Activated naive CD4-positive, alpha-beta T cell treated with Interleukin-2 at 50 U/mL for 16 hours (primary cell): ENCODE data around the gene ITGB3.
"Not testable (repeated sequence)": the region's sequence is repeated elsewhere in the genome, so short reads cannot be mapped to it uniquely, and the experiment has no call there.

ENCODE experiments used
- DNase-seq: peaks from one replicate; pipeline ENCODE4 v3.0.0-alpha.2; 2020

Gene ITGB3

DNA sequence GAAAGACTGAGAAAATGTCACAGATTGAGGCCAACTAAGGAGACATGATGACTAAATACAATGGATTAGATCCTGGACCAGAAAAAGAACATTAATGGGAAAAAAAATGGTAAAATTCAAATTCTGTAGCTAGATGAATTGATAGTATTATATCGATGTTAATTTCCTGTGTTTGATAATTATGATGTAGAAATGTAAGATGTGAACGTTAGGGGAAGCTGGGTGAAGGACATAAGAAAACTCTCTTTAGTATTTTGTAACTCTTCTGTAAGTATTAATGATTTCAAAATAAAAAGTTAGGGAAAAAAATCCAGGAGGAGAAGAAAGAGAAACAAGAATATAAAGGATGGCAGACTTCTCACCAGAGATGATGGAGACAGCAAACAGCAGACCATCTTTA, 2.8 kb upstream of the ITGB3 start:
- no peak for DNase-seq

DNA sequence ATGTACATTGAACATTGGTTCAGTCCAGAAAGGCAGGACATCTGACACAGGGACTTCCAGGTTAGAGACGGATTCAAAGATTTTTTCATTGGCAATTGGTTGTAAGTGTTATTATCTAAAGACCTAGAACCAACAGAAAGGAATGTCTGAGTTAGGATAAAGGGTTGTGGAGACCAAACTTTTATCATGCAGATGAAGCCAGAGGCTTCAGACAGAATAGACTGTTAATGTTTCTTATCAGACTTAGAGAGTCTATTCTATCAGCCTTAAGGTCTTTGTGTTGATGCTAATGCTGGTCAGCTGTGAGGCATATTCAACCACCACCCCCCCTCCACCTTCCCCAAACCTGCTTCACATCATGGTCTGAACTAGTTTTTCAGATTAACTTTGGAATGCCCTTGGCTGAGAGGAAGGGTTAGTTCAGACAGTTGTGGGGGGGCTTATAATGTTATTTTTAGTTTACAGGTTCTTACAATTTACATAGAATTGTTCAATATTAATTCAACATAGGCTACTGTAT, 2.1 kb upstream of the ITGB3 start:
- no peak for DNase-seq

DNA sequence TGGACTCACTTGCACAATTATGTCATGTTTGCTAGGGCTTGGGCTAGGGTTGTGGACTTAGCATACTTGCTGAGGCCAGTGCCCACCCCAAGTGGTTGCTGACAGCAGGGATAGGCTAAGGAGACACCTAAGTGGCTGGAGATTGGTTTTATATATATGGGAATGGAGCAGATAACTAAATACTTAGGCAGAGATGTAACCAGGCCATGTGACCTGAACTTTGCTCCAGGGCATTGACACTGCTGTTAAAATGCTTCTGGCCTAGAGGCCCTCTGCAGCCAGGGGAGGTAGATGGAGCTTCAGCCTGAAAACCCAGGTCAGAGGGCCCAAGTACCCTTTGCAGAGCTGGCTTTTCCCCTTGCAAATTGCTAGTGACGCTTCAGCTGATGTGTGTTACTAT, 1.4 kb upstream of the ITGB3 start:
- DNase-seq, result no peak

DNA sequence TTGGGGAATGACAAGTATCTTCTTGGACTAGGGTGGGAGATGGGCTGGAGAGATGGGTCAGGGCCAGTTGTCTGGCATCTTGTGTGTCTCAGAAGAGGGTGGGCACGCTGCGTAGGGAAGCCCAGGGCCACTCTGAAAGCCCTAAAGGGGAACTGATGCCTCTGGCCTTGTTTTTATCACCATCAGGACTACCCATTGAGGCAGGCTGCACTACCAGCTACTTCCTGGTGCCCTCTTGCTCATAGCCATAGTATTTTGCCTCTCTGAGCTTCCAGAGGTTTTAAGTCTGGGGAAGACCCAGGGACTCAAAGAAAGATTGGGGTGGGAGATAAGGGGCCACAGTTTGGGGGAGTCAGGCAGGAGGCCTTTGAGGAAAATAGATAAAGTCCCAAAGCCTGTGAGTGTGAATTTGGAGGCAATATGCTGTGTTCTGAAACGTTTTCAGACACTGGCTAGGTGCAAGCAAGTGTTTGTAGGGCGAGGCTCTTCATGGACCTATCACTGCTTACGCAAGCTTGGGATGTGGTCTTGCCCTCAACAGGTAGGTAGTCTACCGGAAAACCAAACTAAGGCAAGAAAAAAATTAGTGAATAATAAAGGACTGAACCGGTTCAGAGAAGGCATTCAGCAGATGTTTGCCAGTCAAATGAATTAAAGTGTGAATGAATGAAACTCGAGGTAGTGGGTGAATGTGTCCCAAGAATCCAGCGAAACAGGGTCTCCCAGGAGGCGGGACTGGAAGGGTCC, 688 bp upstream of the ITGB3 start:
- DNase-seq, result no peak

DNA sequence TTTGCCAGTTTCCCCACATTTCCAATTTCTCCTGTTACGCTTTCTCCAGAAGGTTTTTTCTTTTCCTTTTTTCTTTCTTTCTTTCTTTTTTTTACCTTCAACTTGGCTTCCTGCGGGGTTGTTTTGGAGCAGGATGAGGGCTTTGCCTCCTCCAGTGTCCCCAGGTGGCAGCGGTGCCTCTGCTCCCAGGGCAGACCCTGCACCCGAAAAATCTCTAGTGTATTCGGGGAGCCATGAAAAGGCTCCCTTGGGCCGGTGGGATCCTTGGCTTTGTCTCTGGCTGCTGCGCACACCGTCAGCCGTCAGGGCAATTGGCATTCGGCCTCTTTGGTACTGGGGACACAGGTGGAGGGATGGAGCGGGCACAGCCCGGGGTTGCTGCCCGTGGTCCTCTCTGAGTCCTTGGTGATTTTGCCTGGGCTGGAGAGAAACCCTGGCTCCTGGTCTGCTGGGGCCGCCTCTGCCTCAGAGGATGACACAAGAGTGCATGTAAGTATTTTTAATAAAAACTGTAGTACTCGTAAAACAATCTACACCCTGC, 846 bp downstream of the ITGB3 start:
- DNase-seq, result no peak

DNA sequence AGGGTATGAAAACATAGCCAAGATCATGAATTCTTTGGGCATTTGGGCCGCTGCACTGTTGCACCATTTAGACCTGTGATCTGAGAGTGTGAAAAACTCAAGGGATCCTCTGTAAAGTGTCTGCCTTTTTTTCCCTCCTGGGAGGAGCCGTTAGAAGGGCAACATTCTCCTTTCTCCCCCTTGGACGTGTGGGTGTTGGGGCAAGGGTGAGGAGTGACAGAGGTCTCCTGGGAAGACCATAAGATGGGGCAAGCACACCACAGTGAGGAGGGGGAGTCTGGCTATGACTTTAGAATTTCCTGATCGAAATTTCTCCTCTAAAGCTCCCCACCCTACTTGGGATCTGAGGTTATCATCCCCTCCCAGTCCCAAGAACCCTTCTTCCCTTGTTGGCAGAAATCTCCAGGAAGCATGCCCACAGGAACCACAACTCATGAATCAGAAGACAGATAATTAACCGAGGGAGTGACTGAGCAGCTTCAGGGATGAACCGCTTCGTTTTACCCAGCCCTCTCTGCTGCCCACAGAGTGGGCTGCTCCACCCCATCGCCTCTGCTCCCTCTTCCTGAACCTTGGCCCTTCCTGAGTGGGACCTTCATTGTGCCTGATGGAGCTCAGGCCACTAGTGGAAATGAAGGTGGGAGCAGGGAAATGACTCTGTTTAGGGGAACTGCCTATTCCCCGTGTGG, 4.2 kb downstream of the ITGB3 start:
- no peak for DNase-seq

DNA sequence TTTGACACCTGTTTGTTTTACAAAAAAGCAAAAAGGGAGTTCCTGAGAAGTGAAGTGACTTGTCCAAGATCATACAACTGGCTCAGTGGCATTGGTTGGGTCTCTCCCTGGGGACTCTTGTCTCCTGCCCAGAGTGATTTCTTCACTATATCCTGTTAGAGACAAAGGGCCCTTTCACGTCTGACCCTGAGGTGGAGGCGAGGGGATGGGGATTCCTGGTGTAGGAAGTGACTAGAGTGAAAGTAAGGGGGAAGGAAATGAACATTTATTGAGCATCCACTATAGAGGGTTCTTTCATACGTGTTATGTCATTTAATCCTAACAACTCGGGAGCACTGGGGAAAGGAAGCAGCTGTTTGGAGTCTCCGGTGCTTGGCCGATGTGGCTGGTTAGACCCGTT, 9.0 kb downstream of the ITGB3 start:
- no peak for DNase-seq

DNA sequence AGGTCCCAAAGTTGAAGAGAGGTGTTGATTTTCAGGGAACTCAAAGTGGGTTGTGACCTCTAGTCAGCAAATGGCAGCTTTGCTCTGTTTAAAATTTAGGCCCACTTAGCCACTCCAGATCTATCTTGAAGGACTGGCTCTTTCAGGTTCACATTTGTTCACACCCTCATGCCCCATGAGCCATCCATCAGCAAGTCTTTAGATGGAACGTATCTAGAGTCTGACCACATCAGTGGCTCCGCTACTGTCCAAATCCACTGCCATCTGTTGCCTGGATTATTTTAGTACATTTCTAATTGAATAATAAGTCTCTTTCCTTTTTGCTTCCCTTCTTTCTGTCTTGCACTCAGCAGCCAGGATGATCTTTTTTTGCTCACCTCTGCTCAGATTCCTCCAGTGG, 10.5 kb downstream of the ITGB3 start:
- no peak for DNase-seq

DNA sequence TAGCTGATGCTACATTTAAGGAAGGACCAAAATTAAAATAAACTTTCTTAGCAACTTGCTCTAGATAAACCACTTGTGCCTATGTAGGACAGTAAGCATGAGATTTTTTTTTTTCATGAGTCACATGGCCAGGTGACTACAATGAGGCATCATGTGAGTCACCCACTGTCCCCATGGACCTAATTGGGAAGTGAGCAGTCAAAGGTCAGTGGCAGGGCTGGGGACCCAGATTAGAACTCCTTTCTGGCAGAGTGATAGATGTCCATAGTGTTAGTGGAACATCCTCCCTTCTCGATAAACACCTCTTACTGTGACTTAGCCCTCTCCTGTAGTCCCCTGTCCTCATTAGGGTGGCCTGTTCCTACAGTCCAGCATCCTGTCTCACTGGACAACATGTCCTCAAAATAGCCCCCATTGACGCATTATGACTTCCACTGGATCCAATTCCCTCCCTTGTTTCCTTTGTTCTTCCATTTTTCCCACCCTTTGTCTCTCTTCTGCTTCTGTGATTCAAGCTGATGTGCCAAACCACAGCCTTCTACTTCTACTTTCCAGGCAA, 12.4 kb downstream of the ITGB3 start:
- DNase-seq, result no peak

DNA sequence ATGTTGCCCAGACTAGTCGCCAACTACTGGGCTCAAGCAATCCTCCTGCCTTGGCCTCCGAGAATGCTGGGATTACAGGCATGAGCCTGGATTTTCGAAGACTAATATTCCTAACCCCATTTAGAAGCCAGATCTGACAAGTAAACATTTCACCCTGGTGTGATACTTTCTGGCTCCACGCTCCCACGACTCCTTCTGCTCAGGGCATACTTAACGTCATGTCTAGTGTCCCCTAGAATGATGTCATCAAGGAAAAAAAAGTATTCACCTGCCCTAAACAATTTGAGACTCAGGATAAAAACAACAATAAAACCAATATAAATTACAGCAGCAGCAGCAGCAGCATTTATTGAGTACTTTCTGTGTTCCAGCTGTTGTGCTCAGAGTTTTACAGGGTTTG, 13.2 kb downstream of the ITGB3 start:
- no peak for DNase-seq

DNA sequence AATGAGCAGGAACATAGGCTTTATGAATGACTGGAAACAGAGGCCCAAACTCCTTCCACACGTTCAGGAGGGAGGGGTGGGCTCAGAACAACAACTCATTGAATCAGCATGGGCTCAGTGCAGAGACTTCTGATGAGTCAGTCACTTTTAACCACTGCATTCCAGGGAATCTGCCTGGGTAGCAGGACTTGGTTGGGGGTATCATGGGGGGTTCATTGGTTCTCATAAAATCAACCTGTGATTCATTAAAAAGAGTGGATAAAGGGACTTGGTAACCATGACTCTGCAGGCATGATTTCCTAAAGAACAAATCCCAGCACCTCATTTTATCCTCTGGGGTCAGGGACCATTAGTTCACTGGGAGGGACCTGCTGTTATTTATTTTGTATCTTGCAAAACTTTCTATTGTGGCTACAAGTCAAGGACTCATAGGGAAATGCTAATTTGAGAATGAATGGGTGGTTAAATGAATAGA, 13.8 kb downstream of the ITGB3 start:
- DNase-seq, result no peak

DNA sequence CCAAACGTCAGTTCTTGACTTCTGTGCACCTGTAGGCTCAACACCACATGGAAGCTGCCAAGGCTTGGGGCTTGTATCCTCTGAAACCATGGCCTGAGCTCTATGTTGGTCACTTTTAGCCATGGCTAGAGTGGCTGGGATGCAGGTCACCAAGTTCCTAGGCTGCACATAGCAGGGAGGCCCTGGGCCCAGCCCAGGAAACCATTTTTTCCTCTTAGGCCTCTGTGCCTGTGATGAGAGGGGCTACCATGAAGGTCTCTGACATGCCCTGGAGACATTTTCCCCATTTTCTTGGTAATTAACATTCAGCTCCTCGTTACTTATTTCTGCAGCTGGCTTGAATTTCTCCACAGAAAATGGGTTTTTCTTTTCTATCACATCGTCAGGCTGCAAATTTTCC, 15.3 kb downstream of the ITGB3 start:
- not testable (repeated sequence) for DNase-seq

DNA sequence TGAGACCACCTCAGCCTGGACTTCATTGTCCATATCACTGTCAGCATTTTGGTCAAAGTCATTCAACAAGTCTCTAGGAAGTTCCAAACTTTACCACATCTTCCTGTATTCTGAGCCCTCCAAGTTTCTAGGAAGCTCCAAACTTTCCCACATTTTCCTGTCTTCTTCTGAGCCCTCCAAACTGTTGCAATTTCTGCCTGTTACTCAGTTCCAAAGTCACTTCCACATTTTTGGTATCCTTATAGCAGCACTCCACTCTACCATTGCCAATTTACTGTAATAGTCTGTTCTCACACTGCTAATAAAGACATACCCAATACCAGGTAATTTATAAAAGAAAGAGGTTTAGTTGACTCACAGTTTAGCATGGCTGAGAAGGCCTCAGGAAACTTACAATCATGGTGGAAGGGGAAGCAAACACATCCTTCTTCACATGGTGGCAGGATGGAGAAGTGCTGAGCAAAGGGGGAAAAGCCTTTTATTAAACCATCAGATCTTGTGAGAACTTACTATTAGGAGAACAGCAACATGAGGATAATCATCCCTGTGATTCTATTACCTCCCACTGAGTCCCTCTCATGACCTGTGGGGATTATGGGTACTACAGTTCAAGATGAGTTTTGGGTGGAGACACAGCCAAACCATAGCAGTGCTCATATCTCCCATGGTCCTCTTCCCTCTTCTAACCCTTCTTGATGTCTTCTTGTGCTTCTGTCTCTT, 16.1 kb downstream of the ITGB3 start:
- DNase-seq, result not testable (repeated sequence)

DNA sequence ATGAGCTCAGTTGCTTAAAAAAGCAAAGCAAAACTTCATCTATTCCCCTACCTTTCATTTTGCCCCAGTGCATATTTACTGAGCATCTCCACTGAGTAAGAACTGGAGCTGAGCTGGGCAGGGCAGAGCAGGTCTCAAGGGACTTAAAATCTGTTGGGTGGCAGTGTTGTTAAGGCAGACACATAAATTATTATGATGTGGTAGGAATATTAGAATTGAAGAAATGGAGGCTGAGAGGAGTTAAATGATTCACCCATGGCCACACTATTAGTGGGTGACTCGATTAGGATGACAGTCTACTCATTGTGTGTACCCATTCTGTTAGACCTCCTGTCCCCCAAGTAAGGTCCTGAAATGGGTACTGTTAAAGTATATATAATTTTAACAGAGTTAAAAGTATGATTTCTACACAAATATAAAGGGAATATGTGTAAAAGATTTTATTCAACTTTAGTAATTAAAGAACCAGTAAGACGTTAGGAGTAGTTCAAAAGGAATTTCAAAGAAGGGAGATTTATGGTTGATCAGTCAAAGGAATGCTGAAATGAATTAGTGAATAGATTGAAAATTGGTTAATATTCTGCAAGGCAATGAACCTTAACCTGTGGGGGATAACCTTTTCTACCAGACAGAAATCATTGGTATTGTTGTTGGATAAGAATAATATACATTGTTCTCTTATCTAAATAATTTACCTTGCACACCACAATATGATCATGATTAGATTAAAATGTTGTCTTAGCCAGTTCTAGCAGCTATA, 17.5 kb downstream of the ITGB3 start:
- DNase-seq, result no peak

DNA sequence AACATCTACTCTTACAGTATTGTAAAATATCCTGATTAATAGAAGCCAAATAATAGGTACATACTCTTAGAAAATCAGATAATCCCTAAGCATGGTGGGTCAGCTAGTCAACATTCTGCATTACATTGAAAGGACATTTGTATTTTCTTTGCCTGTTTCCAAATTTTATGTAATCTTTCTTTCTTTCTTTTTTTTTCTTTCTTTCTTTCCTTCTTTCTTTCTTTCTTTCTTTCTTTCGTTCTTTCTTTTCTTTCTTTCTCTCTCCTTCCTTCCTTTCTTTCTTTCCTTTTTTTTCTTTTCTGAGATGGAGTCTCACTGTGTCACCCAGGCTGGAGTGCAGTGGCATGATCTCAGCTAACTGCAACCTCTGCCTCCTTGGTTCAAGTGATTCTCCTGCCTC, 18.9 kb downstream of the ITGB3 start:
- no peak for DNase-seq

DNA sequence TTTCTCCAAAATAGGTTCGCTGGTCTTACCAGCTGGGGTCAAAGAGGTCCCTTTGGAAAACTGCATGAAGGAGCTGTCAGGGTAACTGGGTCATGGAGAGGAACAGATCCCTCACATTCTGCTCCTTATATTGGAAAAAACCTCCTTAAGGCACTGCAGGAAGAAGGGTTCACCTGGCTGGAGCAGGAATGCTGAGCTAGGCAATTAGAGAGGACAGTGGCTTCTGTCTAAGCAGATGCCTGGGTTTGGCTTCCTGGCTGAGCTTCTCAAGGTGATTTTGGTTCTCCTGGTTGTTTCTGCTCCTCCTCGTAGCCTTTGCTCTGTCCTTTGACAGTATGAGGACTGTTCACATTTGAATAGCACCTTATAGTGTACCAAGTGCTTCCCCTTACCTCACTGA, 19.6 kb downstream of the ITGB3 start:
- no peak for DNase-seq

DNA sequence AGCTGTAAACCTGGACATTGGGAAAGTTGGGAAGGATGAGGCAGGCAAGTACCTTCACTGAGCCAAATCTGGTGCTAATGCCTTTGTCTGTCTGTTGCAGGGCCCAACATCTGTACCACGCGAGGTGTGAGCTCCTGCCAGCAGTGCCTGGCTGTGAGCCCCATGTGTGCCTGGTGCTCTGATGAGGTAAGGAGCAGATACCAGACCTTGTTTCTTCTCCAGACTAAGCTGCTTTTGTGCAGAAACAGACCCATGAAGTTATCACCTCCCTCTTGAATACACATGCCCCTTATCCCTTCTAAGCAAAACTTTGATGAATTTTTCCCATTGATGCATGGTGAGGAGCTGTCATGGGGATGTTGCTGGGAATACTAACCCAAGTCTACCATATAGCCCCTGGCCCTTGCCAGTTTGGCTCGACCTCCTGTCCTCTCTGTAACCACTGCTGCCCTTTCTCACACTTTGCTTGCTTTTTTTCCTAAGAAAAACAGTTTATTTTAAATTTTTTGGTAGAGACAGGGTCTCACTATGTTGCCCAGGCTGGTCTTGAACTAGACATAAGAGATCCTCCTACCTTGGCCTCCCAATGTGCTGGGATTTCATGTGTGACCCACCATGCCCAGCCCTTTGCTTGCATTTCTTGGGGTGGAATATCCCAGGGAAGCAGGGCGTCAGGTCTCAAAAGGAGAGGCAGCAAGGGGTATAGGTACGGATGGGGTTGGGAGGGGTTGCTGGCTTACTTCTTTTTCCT, 20.9 kb downstream of the ITGB3 start:
- DNase-seq, result no peak

DNA sequence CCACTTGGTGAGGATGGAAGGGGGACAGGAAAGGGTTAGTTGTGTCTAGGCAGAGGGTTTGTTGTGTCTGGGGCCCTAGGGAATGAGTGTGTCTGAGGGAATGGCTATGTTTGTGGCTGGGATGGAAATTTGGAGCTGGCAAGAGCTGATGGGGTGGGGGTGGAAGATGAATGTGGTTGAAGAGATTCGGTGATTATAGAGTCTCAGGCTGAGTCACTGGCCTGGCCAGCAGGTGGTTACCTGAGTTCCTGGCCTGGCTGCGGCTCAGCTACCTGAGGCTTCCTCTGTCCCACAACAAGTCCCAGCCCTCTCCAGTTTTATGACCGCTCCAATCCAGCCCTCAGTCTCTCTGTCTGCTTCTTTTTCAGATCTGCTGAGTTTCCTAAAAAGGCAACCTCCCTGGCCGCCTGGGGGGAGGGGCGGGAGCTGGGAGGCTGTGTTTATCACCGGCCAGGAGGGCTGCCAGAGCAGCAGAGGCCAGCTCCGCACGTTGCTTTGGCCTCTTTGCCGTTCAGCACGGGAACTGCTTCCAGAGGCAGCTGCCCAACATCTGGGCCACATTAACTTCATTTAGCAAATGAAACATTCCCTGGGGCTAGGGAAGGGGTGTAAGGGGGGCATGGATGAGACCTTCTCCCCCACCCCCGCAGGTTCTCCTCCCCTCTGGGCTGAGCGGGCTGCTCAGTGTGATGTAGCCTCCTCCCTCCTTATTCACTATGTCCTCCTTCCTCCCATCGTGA, 21.8 kb downstream of the ITGB3 start:
- no peak for DNase-seq

DNA sequence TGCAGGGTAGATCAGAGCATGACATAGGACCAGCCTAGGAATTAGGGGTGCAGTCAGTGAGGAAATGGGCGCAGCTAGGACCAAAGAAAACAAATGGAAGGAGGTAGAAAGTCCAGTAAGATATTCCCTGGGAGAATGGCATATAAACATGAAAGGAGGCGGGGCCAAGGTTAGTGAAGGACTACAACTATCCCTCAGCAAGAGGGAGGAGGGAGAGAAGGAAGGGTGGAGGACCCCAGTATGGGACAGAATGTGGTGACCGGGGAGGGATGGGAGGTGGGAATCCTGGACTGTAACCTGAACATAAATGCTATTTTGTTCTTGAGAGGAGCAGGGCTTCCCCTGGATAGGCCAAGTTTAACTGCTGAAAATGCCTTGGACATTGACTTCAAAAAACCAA, 22.8 kb downstream of the ITGB3 start:
- no peak for DNase-seq

DNA sequence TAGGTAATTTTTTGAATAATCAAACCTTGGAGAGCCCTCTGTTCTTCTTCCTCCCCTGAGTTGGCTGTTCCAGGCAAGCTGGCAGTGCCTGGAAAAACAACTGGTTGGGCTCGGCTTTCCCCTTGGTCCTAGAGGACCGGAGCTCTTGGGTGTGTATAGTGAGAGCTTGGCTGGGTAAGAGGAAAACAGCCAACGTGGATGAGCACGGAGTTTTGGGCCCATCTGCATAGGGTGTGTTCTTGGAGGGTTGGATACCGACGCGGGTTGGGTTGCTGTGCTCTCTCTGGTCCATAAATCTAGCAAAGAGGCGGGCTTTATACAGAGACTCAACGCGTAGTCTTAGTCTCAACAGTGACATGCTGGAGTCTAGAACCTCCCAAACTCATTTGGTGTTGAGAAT, 23.2 kb downstream of the ITGB3 start:
- DNase-seq, result no peak

DNA sequence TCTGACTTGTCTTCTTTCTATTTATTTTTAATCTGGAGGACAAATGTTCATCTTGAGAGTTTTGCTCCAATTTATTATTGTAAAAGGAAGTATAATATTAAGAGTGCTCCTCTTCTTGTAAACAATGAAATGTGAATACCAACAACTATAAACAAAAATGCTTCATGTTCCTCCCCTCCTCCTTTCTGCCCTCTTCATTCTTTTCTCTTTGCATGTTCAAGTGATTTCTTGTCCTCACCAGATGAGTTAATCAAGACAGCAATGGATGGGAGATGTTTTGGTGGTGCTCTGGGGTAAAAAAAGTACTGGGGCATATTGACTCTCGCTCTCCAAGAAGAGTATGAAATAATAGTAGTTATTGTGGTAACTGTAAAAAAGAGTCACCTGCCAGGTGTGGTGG, 24.3 kb downstream of the ITGB3 start:
- no peak for DNase-seq
